H9 (cell line): ENCODE results near the gene KLHL4. TPM values are rescaled to one million over a fixed set of nuclear protein-coding genes. Genes with fewer than 3 reads are reported as not detected.

Experiments
- DNase-seq: peaks from one replicate; pipeline ENCODE4 v3.0.0-alpha.2; 2017
- H2AFZ ChIP-seq: one replicate; pipeline ENCODE4 v1.6.1; 2013; ENCODE audit warnings: mild to moderate bottlenecking, low read length, control low read depth, moderate library complexity
- H2AK5ac ChIP-seq: 2 replicates; pipeline ENCODE4 v1.6.1; 2013; ENCODE audit warnings: low read length, control low read depth, mixed read lengths; ENCODE audit not compliant: insufficient read length
- H2BK120ac ChIP-seq: one replicate; pipeline ENCODE4 v1.6.1; 2013; ENCODE audit warnings: low read depth, mild to moderate bottlenecking, low read length, control low read depth, inconsistent platforms; ENCODE audit not compliant: poor library complexity, severe bottlenecking
- H2BK12ac ChIP-seq: 2 replicates; pipeline ENCODE4 v1.6.1; 2013; ENCODE audit warnings: low read length, control low read depth, mixed read lengths, low read depth; ENCODE audit not compliant: insufficient read length
- H2BK15ac ChIP-seq: 2 replicates; pipeline ENCODE4 v1.6.1; 2013; ENCODE audit warnings: low read depth, low read length, control low read depth
- H2BK20ac ChIP-seq: one replicate; pipeline ENCODE4 v1.6.1; 2013; ENCODE audit warnings: low read depth, mild to moderate bottlenecking, low read length, control low read depth, inconsistent platforms; ENCODE audit not compliant: poor library complexity, severe bottlenecking
- H2BK5ac ChIP-seq: 2 replicates; pipeline ENCODE4 v1.6.1; 2013; ENCODE audit warnings: low read length, control low read depth, mixed read lengths; ENCODE audit not compliant: insufficient read length
- H3K14ac ChIP-seq: 2 replicates; pipeline ENCODE4 v1.6.1; 2013; ENCODE audit warnings: low read length, control low read depth; ENCODE audit not compliant: insufficient read depth
- H3K18ac ChIP-seq: 2 replicates; pipeline ENCODE4 v1.6.1; 2013; ENCODE audit warnings: low read depth, mild to moderate bottlenecking, mixed read lengths, low read length, control low read depth; ENCODE audit not compliant: insufficient read length
- H3K23ac ChIP-seq: 2 replicates; pipeline ENCODE4 v1.6.1; 2013; ENCODE audit warnings: low read length, control low read depth, mixed read lengths, low read depth; ENCODE audit not compliant: insufficient read length
- H3K23me2 ChIP-seq: 2 replicates; pipeline ENCODE4 v1.6.1; 2013; ENCODE audit warnings: low read depth, mild to moderate bottlenecking, mixed read lengths, low read length, control low read depth; ENCODE audit not compliant: insufficient read length, poor library complexity, severe bottlenecking
- H3K27ac ChIP-seq: 2 replicates; pipeline ENCODE4 v1.5.1; 2013; ENCODE audit warnings: low read length, control low read depth, mixed read lengths, low read depth; ENCODE audit not compliant: insufficient read length
- H3K27me3 ChIP-seq: 2 replicates; pipeline ENCODE4 v1.6.1; 2013; ENCODE audit warnings: low read length, control low read depth, inconsistent platforms; ENCODE audit not compliant: insufficient read depth
- H3K4ac ChIP-seq: 2 replicates; pipeline ENCODE4 v1.6.1; 2013; ENCODE audit warnings: low read depth, mild to moderate bottlenecking, control low read depth, inconsistent platforms, low read length, moderate library complexity
- H3K4me1 ChIP-seq: 2 replicates; pipeline ENCODE4 v1.6.1; 2013; ENCODE audit warnings: low read length, control low read depth, inconsistent platforms; ENCODE audit not compliant: insufficient read depth
- H3K4me2 ChIP-seq: 2 replicates; pipeline ENCODE4 v1.6.1; 2013; ENCODE audit warnings: low read length, control low read depth, mixed read lengths; ENCODE audit not compliant: insufficient read length, insufficient read depth
- H3K56ac ChIP-seq: 2 replicates; pipeline ENCODE4 v1.6.1; 2013; ENCODE audit warnings: low read depth, mild to moderate bottlenecking, mixed read lengths, low read length, control low read depth; ENCODE audit not compliant: insufficient read length
- H3K79me1 ChIP-seq: 2 replicates; pipeline ENCODE4 v1.6.1; 2013; ENCODE audit warnings: low read depth, mild to moderate bottlenecking, moderate library complexity, low read length, control low read depth, inconsistent platforms; ENCODE audit not compliant: insufficient read depth, poor library complexity, severe bottlenecking
- H3K79me2 ChIP-seq: 2 replicates; pipeline ENCODE4 v1.6.1; 2013; ENCODE audit warnings: low read length, control low read depth, inconsistent platforms; ENCODE audit not compliant: insufficient read depth
- H3K9ac ChIP-seq: 2 replicates; pipeline ENCODE4 v1.6.1; 2013; ENCODE audit warnings: low read length, control low read depth, mixed read lengths; ENCODE audit not compliant: insufficient read length; ENCODE audit errors: extremely low read depth
- H3K9me3 ChIP-seq: one replicate; pipeline ENCODE4 v1.6.1; 2013; ENCODE audit warnings: low read depth, low read length, inconsistent platforms; ENCODE audit not compliant: control insufficient read depth
- H3T11ph ChIP-seq: one replicate; pipeline ENCODE4 v1.6.1; 2013; ENCODE audit warnings: mild to moderate bottlenecking, low read length, control low read depth, inconsistent platforms
- H4K20me1 ChIP-seq: one replicate; pipeline ENCODE4 v1.6.1; 2013; ENCODE audit not compliant: control insufficient read depth, insufficient read length, insufficient read depth
- H4K5ac ChIP-seq: 2 replicates; pipeline ENCODE4 v1.6.1; 2013; ENCODE audit warnings: low read depth, mild to moderate bottlenecking, mixed read lengths, low read length, control low read depth; ENCODE audit not compliant: insufficient read length
- H4K8ac ChIP-seq: replicated peaks from 2 replicates; pipeline ENCODE4 v1.6.1; 2013; ENCODE audit warnings: low read length, control low read depth, mixed read lengths, low read depth; ENCODE audit not compliant: insufficient read length
- H4K91ac ChIP-seq: 2 replicates; pipeline ENCODE4 v1.6.1; 2013; ENCODE audit warnings: low read depth, mild to moderate bottlenecking, moderate library complexity, mixed read lengths, low read length, control low read depth; ENCODE audit not compliant: insufficient read length
- H3K27ac Mint-ChIP-seq, 3 experiments: 2 replicates in 2 of 3; 3 replicates in 1 of 3; pipeline ENCODE4 v1.8.0; 2020 to 2021; ENCODE audit warnings: mixed read lengths in 3 of 3, mild to moderate bottlenecking in 1 of 3, moderate library complexity in 1 of 3
- H3K27me3 Mint-ChIP-seq: 2 replicates; pipeline ENCODE4 v1.8.0; 2021; ENCODE audit warnings: low read depth, mild to moderate bottlenecking, moderate library complexity, mixed read lengths
- H3K36me3 Mint-ChIP-seq, 3 experiments: 2 replicates in 2 of 3; 3 replicates in 1 of 3; pipeline ENCODE4 v1.8.0; 2020 to 2021; ENCODE audit warnings: low read depth in 3 of 3, mixed read lengths in 3 of 3; ENCODE audit not compliant: insufficient read depth in 1 of 3
- H3K4me1 Mint-ChIP-seq, 2 experiments: 2 replicates each; pipeline ENCODE4 v1.8.0; 2020; ENCODE audit warnings: mixed read lengths in 2 of 2
- H3K4me3 Mint-ChIP-seq, 2 experiments: 2 replicates in 1 of 2; 3 replicates in 1 of 2; pipeline ENCODE4 v1.8.0; 2020 to 2021; ENCODE audit warnings: mild to moderate bottlenecking in 2 of 2, mixed read lengths in 2 of 2, moderate library complexity in 1 of 2
- H3K9me3 Mint-ChIP-seq, 2 experiments: 2 replicates in 1 of 2; 3 replicates in 1 of 2; pipeline ENCODE4 v1.8.0; 2020; ENCODE audit warnings: mild to moderate bottlenecking in 2 of 2, mixed read lengths in 2 of 2, moderate library complexity in 1 of 2
- CTCF ChIP-seq: fragments of 200-600 bp; sonication (generic); conservative IDR thresholded peaks from 3 replicates; pipeline ENCODE4 v1.8.0; 2021; ENCODE audit warnings: antibody characterized with exemption, mild to moderate bottlenecking
- WGBS: extraction: QIAGEN DNeasy Blood & Tissue Kit; methylation state at CpG from one replicate; pipeline ENCODE4 v1.1.7; 2013; ENCODE audit warnings: missing lambda C conversion rate, low lambda C conversion rate, mixed read lengths; ENCODE audit not compliant: insufficient read length; ENCODE audit errors: extremely low coverage; 5-methylcytosine and 5-hydroxymethylcytosine counted together
- total RNA-seq: library from RNA; stranded (reverse); gene quantifications from 2 replicates; pipeline ENCODE4 v1.2.1, GENCODE V29; 2021

KLHL4 gene
- total RNA-seq, 1 experiment from 2014 or later: 22.3 TPM

DNA sequence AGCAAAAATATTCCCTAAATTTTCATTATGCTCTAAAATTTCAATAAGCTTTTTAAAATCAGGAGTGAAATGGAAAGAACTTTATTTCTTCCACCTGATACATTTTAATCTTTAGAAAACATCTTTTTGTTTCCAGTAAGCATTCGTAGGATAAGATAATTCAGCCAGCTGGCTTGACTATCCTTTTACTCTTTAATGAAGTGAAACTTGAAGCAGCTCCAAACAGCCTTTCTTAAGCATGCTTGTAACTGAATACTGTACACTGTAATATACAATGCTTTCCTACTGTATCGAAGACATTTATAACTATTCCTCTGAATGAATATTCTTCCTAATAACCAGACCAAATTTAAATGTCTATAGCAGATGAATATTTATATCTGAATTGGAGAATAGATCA is 98.8 kb downstream of the KLHL4 start:
- H3K4me3 Mint-ChIP-seq: no peak overlapping the region
- no peak overlapping the region for H4K5ac ChIP-seq
- no peaks in the 10 kb centered on the region for H3K27me3 Mint-ChIP-seq
- WGBS: no CpG with 5 or more reads among the region's 2 CpGs
- no peaks in the 10 kb centered on the region for H3K27me3 ChIP-seq
- TF ChIP-seq CTCF: no peak
- no peak overlapping the region for H3K18ac ChIP-seq
- H2BK5ac ChIP-seq: no peak overlapping the region
- H3K9me3 Mint-ChIP-seq: no peaks in the 10 kb centered on the region
- no peak overlapping the region for H2BK15ac ChIP-seq
- no peak overlapping the region for H3K4me2 ChIP-seq
- H3K27ac ChIP-seq: no peak overlapping the region
- H3K9ac ChIP-seq: no peak overlapping the region
- H3K23me2 ChIP-seq: no peaks in the 10 kb centered on the region
- no peak overlapping the region for H2AFZ ChIP-seq
- no peaks in the 10 kb centered on the region for H3K4me1 ChIP-seq
- DNase-seq: no peak
- H3K56ac ChIP-seq: no peak overlapping the region
- no peak overlapping the region for H2BK12ac ChIP-seq
- no peaks in the 10 kb centered on the region for H4K20me1 ChIP-seq
- no peak overlapping the region for H3K23ac ChIP-seq
- peaks cover 0 to 2% (median 2%) of the 10 kb centered on the region in 3 experiments; a peak in 3 of 7 replicates for H3K36me3 Mint-ChIP-seq
- H2BK120ac ChIP-seq: no peak overlapping the region
- no peak overlapping the region for H4K8ac ChIP-seq
- H3K27ac Mint-ChIP-seq: no peak overlapping the region
- no peak overlapping the region for H2BK20ac ChIP-seq
- no peak overlapping the region for H3T11ph ChIP-seq
- no peak overlapping the region for H4K91ac ChIP-seq
- H3K14ac ChIP-seq: no peak overlapping the region
- no peak overlapping the region for H2AK5ac ChIP-seq
- no peak overlapping the region for H3K4ac ChIP-seq
- no peaks in the 10 kb centered on the region for H3K4me1 Mint-ChIP-seq
- no peaks in the 10 kb centered on the region for H3K79me2 ChIP-seq
- H3K9me3 ChIP-seq: no peaks in the 10 kb centered on the region
- no peaks in the 10 kb centered on the region for H3K79me1 ChIP-seq
